H1 (cell line): Measurements from ENCODE around the gene TBC1D17. TPM values are rescaled to one million over a fixed set of nuclear protein-coding genes. Genes with fewer than 3 reads are reported as not detected.

Source experiments
- CTCF ChIA-PET: fragments of 300-600 bp; sonication (Branson Sonifier 250); formaldehyde crosslinking; loops from one replicate; lab custom pipeline; 2021; ENCODE audit not compliant: partially characterized antibody; lab: Charles Lee
- POLR2A ChIA-PET: fragments of 300-600 bp; sonication (Branson Sonifier 250); formaldehyde crosslinking; loops from one replicate; lab custom pipeline; 2021; ENCODE audit warnings: inconsistent platforms; ENCODE audit not compliant: partially characterized antibody; lab: Charles Lee
- DNase-seq, 2 experiments: peaks; one replicate each; pipeline versions ENCODE4 v3.0.0 to v3.0.0-alpha.2; 2010 to 2022; ENCODE audit warnings: low spot score in 2 of 2, low read depth in 1 of 2, mixed read lengths in 1 of 2
- FAIRE-seq: peaks from 2 replicates; lab custom pipeline; 2011; peaks lifted over from hg19 to GRCh38; lab: Jason Lieb, UNC
- H2AFZ ChIP-seq: 2 replicates; pipeline ENCODE4 v1.8.1; 2012; ENCODE audit warnings: low read length, inconsistent platforms
- H2AK5ac ChIP-seq: 2 replicates; pipeline ENCODE4 v1.6.1; 2013; ENCODE audit warnings: low read depth, low read length
- H2BK120ac ChIP-seq: replicated peaks from 2 replicates; pipeline ENCODE3; 2013; ENCODE audit warnings: low read depth, low read length, inconsistent platforms
- H2BK12ac ChIP-seq: 2 replicates; pipeline ENCODE4 v1.6.1; 2013; ENCODE audit warnings: low read depth, low read length
- H2BK15ac ChIP-seq: 2 replicates; pipeline ENCODE4 v1.6.1; 2013; ENCODE audit warnings: low read length
- H2BK20ac ChIP-seq: 2 replicates; pipeline ENCODE4 v1.6.1; 2013; ENCODE audit warnings: low read length
- H2BK5ac ChIP-seq: 2 replicates; pipeline ENCODE4 v1.6.1; 2013; ENCODE audit warnings: low read depth, low read length
- H3K14ac ChIP-seq: 2 replicates; pipeline ENCODE4 v1.6.1; 2013; ENCODE audit warnings: inconsistent platforms; ENCODE audit not compliant: insufficient read length
- H3K18ac ChIP-seq: 2 replicates; pipeline ENCODE4 v1.6.1; 2013; ENCODE audit warnings: low read length; ENCODE audit errors: extremely low read depth
- H3K23ac ChIP-seq: 2 replicates; pipeline ENCODE4 v1.6.1; 2013; ENCODE audit warnings: inconsistent platforms; ENCODE audit not compliant: insufficient read length
- H3K23me2 ChIP-seq: 2 replicates; pipeline ENCODE4 v1.6.1; 2013; ENCODE audit warnings: low read depth, low read length
- H3K27ac ChIP-seq: 2 replicates; pipeline ENCODE4 v1.6.1; 2011; ENCODE audit warnings: low read depth, low read length, inconsistent platforms
- H3K27me3 ChIP-seq, 4 experiments: replicated peaks in 1 of 4; 1 replicate in 1 of 4; 2 replicates in 3 of 4; pipeline versions ENCODE4 v1.6.1 to v1.8.1; 2011 to 2013; ENCODE audit warnings: low read length in 3 of 4, mild to moderate bottlenecking in 3 of 4, inconsistent platforms in 2 of 4, mixed read lengths in 2 of 4, moderate library complexity in 1 of 4; ENCODE audit not compliant: control insufficient read depth in 3 of 4, insufficient read depth in 3 of 4; ENCODE audit errors: extremely low read depth in 1 of 4
- H3K36me3 ChIP-seq, 4 experiments: 2 replicates each; pipeline versions ENCODE4 v1.6.1 to v1.8.1; 2011 to 2013; ENCODE audit warnings: mild to moderate bottlenecking in 4 of 4, low read length in 3 of 4, moderate library complexity in 2 of 4, control low read depth in 1 of 4, inconsistent platforms in 1 of 4; ENCODE audit not compliant: insufficient read depth in 4 of 4, control insufficient read depth in 2 of 4
- H3K4ac ChIP-seq: replicated peaks from 2 replicates; pipeline ENCODE3; 2013; ENCODE audit warnings: low read length, low read depth, mixed read lengths, inconsistent platforms; ENCODE audit not compliant: insufficient read length
- H3K4me1 ChIP-seq, 4 experiments: replicated peaks in 1 of 4; 1 replicate in 1 of 4; 2 replicates in 3 of 4; pipeline versions ENCODE4 v1.6.1 to v1.8.1; 2011 to 2013; ENCODE audit warnings: low read length in 3 of 4, inconsistent platforms in 2 of 4, mixed read lengths in 1 of 4; ENCODE audit not compliant: insufficient read depth in 4 of 4, control insufficient read depth in 3 of 4
- H3K4me2 ChIP-seq, 2 experiments: 2 replicates each; pipeline versions ENCODE4 v1.6.1 to v1.8.1; 2011 to 2013; ENCODE audit warnings: low read depth in 2 of 2, low read length in 2 of 2, control low read depth in 1 of 2, inconsistent platforms in 1 of 2, mild to moderate bottlenecking in 1 of 2; ENCODE audit not compliant: insufficient read depth in 1 of 2
- H3K4me3 ChIP-seq, 4 experiments: fragments of 200-600, 300-600 bp in 1 of 4; sonication (generic), shearing (Covaris generic), sonication (Bioruptor Twin) in 1 of 4; 2 replicates each; pipeline versions ENCODE4 v1.5.1 to v1.8.1; 2011 to 2016; ENCODE audit warnings: low read length in 4 of 4, low read depth in 3 of 4, control low read depth in 2 of 4, inconsistent platforms in 2 of 4, mild to moderate bottlenecking in 2 of 4, mixed read lengths in 1 of 4, moderate library complexity in 1 of 4; ENCODE audit not compliant: insufficient read depth in 2 of 4; ENCODE audit errors: extremely low read depth in 1 of 4
- H3K56ac ChIP-seq: replicated peaks from 2 replicates; pipeline ENCODE3; 2013; ENCODE audit warnings: low read depth, mild to moderate bottlenecking, mixed read lengths, low read length, inconsistent platforms; ENCODE audit not compliant: insufficient read length
- H3K79me1 ChIP-seq: 2 replicates; pipeline ENCODE4 v1.6.1; 2013; ENCODE audit warnings: low read depth, low read length, control low read depth
- H3K79me2 ChIP-seq, 2 experiments: 2 replicates each; pipeline versions ENCODE4 v1.6.1 to v1.8.1; 2012 to 2013; ENCODE audit warnings: low read length in 2 of 2, mild to moderate bottlenecking in 2 of 2, inconsistent platforms in 1 of 2; ENCODE audit not compliant: insufficient read depth in 2 of 2, control insufficient read depth in 1 of 2
- H3K9ac ChIP-seq, 4 experiments: replicated peaks in 1 of 4; 1 replicate in 1 of 4; 2 replicates in 3 of 4; pipeline versions ENCODE4 v1.6.1 to v1.8.1; 2011 to 2013; ENCODE audit warnings: low read depth in 3 of 4, low read length in 3 of 4, control low read depth in 2 of 4, mild to moderate bottlenecking in 2 of 4, moderate library complexity in 2 of 4, inconsistent platforms in 1 of 4; ENCODE audit errors: extremely low read depth in 1 of 4
- H3K9me3 ChIP-seq, 2 experiments: 2 replicates each; pipeline versions ENCODE4 v1.6.1 to v1.8.1; 2012 to 2013; ENCODE audit warnings: mild to moderate bottlenecking in 2 of 2, moderate library complexity in 2 of 2, control low read depth in 1 of 2, inconsistent platforms in 1 of 2, low read depth in 1 of 2, low read length in 1 of 2, mixed read lengths in 1 of 2; ENCODE audit not compliant: insufficient read depth in 2 of 2
- H4K20me1 ChIP-seq, 2 experiments: replicated peaks in 1 of 2; 2 replicates each; pipeline versions ENCODE3 to v1.8.1; 2011 to 2013; ENCODE audit warnings: inconsistent platforms in 2 of 2, low read length in 2 of 2, mild to moderate bottlenecking in 1 of 2; ENCODE audit not compliant: insufficient read depth in 2 of 2, control insufficient read depth in 1 of 2
- H4K5ac ChIP-seq: 2 replicates; pipeline ENCODE4 v1.6.1; 2013; ENCODE audit warnings: low read length, low read depth, mixed read lengths, inconsistent platforms; ENCODE audit not compliant: insufficient read length
- H4K8ac ChIP-seq: 2 replicates; pipeline ENCODE4 v1.8.0; 2013; ENCODE audit warnings: mild to moderate bottlenecking, moderate library complexity, low read length, inconsistent platforms; ENCODE audit not compliant: insufficient read depth; ENCODE audit errors: extremely low read depth
- H4K91ac ChIP-seq: replicated peaks from 2 replicates; pipeline ENCODE3; 2013; ENCODE audit warnings: low read length, mixed read lengths, inconsistent platforms; ENCODE audit not compliant: insufficient read length
- BRCA1 ChIP-seq: IDR thresholded peaks from 2 replicates; pipeline ENCODE4 v1.6.1; 2012; ENCODE audit warnings: low read depth, low read length, improper control_type of control experiment
- JUND ChIP-seq: IDR thresholded peaks from 2 replicates; pipeline ENCODE4 v1.6.1; 2011; ENCODE audit warnings: mild to moderate bottlenecking, improper control_type of control experiment, low read length
- PHF8 ChIP-seq: fragments of 200-600 bp; sonication (generic); conservative IDR thresholded peaks from 2 replicates; pipeline ENCODE4 v1.7.1; 2012; ENCODE audit warnings: low read depth, mild to moderate bottlenecking, inconsistent platforms, low read length, moderate library complexity
- RFX5 ChIP-seq: IDR thresholded peaks from 2 replicates; pipeline ENCODE4 v1.6.1; 2011; ENCODE audit warnings: low read depth, low read length, improper control_type of control experiment, borderline replicate concordance
- SIRT6 ChIP-seq: IDR thresholded peaks from one replicate; pipeline ENCODE4 v1.7.1; 2012; ENCODE audit warnings: low read length, inconsistent platforms
- SIX5 ChIP-seq: IDR thresholded peaks from 2 replicates; pipeline ENCODE4 v1.6.1; 2011; ENCODE audit warnings: mild to moderate bottlenecking, low read depth, low read length
- SP4 ChIP-seq: IDR thresholded peaks from 2 replicates; pipeline ENCODE4 v1.6.1; 2012; ENCODE audit warnings: low read length, inconsistent platforms
- WGBS, 2 experiments: shearing (Covaris generic) in 1 of 2; methylation state at CpG; one replicate each; pipeline versions ENCODE4 v1.1.6 to v1.1.7; 2013 to 2015; ENCODE audit warnings: low lambda C conversion rate in 2 of 2, mixed read lengths in 2 of 2, inconsistent platforms in 1 of 2, low coverage in 1 of 2, missing lambda C conversion rate in 1 of 2; ENCODE audit not compliant: insufficient replicate concordance in 2 of 2, insufficient coverage in 1 of 2, insufficient read length in 1 of 2; ENCODE audit errors: extremely low coverage in 1 of 2, missing lambda C conversion rate in 1 of 2; 5-methylcytosine and 5-hydroxymethylcytosine counted together
- polyA plus RNA-seq, 7 experiments: library from polyadenylated mRNA; depleted of rRNA in 3 of 7; stranded (reverse) in 5 of 7; unstranded in 2 of 7; fragments of >200 nt in 5 of 7; fragments of 200-250 nt in 2 of 7; gene quantifications; 1 replicate in 5 of 7; 2 replicates in 1 of 7; 4 replicates in 1 of 7; pipeline versions ENCODE4 v1.2.1 to v1.2.3, GENCODE V29; 2011 to 2013; ENCODE audit warnings: missing spikeins in 2 of 7, mixed read lengths in 2 of 7
- total RNA-seq: library from RNA; stranded (reverse); fragmentation: NEBNext Ultra II Directional; extraction: Animal tissue kit (Norgen Biotek cat#: 25700); gene quantifications from 2 replicates; pipeline ENCODE4 v1.2.1, GENCODE V29; 2021

The TBC1D17 gene
- total and polyA plus RNA-seq, 2 of the 8 experiments (the other 6 are each of a cell fraction or from before 2014, with no cell fraction given): 30.3 to 44.9 TPM

GRCh38 chr19:49871349-49871985 lies 6.0 kb upstream of the TBC1D17 start:
- Histone ChIP-seq H4K8ac (no peak overlapping the region), H3K4me2 (no peak overlapping the region), H3K56ac (no peak overlapping the region), H2AK5ac (0 out of 2 replicates have a peak overlapping the region, but pooled peaks have one; percentile 39), H3K18ac (no peak overlapping the region), H4K91ac (no peak overlapping the region), H2AFZ (no peak overlapping the region), H4K20me1 (no peaks in the 10 kb centered on the region), H3K4me1 (peaks cover 0 to 11% (median 6%) of the 10 kb centered on the region in 4 experiments; a peak in 5 of 7 replicates), H3K27me3 (no peaks in the 10 kb centered on the region), H3K14ac (no peak overlapping the region), H2BK12ac (no peak overlapping the region), H3K36me3 (no peaks in the 10 kb centered on the region; a peak in 1 of 8 replicates), H3K9me3 (no peaks in the 10 kb centered on the region), H3K79me2 (peaks cover 0 to 21% of the 10 kb centered on the region in 2 experiments; a peak in 2 of 4 replicates), H2BK15ac (no peak overlapping the region), H3K4me3 (no peak overlapping the region), H3K79me1 (peaks cover 12% of the 10 kb centered on the region), H3K9ac (no peak overlapping the region), H3K27ac (no peak overlapping the region), H3K23ac (no peak overlapping the region), H4K5ac (no peak overlapping the region), H2BK20ac (no peak overlapping the region), H2BK5ac (no peak overlapping the region; the same call in 1 of the 2 replicates), H3K23me2 (peaks cover 19% of the 10 kb centered on the region), H2BK120ac (no peak overlapping the region), H3K4ac (no peak overlapping the region)
- DNase-seq (no peak), FAIRE-seq (no peak)
- TF ChIP-seq RFX5 (no peak), SP4 (no peak), BRCA1 (no peak), SIRT6 (no peak), SIX5 (no peak), PHF8 (no peak), JUND (no peak)
- WGBS, 2 experiments: 88% methylated on average over 15 of the region's 17 CpGs; no CpG with 5 or more reads in 1 of the 2 experiments
- CTCF ChIA-PET: interaction anchor here (1.2 to 1.3 kb wide), 2 partner anchors 10 to 81 kb away, joined by 3 read pairs; no protein-coding TSS in a partner anchor
- POLR2A ChIA-PET: interaction anchor here (1.0 to 12.4 kb wide), 3 partner anchors 10 to 18 kb away, joined by 3 to 247 read pairs (median 6); partner anchors contain the start of gene PTOV1
